ENCODE results near the gene IER2. TPM values are rescaled to one million over a fixed set of nuclear protein-coding genes. Genes with fewer than 3 reads are reported as not detected.

The IER2 gene
- total and polyA plus RNA-seq, 9 of the 15 experiments (the other 6 are each of a cell fraction or from before 2014, with no cell fraction given) = 4.5 to 205 (median 23.7) TPM

- CTCF ChIA-PET (ENCODE audit: low intra/inter-chr PET ratio) = no interaction called here
- 85% methylated on average over 5 of the region's 7 CpGs for WGBS (ENCODE audit: insufficient coverage, low coverage, missing lambda C conversion rate)
These were observed 20.9 kb downstream of the IER2 start for GRCh38 chr19:13171146-13171545.

More at GRCh38 chr19:13171146-13171545, 20.9 kb downstream of the IER2 start:
- ATAC-seq = no peak
- intact Hi-C loops (cut with micrococcal nuclease) (no loop called here), in situ Hi-C loops (cut with MboI) (no loop called here)
- no peaks in the 10 kb centered on the region for H3K79me2 ChIP-seq (ENCODE audit: control insufficient read depth, insufficient read depth, low read length)
- no peak overlapping the region for H3K27ac ChIP-seq (ENCODE audit: extremely low read depth, low read depth, low read length)
- POLR2A ChIA-PET = interaction anchor here (0.6 to 2.3 kb wide), 3 partner anchors 16 to 1312 kb away, joined by 3 to 19 read pairs (median 9); no protein-coding TSS in a partner anchor
- BruUV-seq (replicated peaks) = no TSS peak
- no peak for DNase-seq (ENCODE audit: extremely low read depth in 1 of 4, low spot score in 3 of 4)
- H4K20me1 ChIP-seq (replicated peaks; ENCODE audit: control insufficient read depth, insufficient read depth, low read length) = no peaks in the 10 kb centered on the region
- no peaks in the 10 kb centered on the region for H3K27me3 ChIP-seq (ENCODE audit: control insufficient read depth in 2 of 2, insufficient read depth in 2 of 2, low read length in 2 of 2)
- TF ChIP-seq, protein P1, sequence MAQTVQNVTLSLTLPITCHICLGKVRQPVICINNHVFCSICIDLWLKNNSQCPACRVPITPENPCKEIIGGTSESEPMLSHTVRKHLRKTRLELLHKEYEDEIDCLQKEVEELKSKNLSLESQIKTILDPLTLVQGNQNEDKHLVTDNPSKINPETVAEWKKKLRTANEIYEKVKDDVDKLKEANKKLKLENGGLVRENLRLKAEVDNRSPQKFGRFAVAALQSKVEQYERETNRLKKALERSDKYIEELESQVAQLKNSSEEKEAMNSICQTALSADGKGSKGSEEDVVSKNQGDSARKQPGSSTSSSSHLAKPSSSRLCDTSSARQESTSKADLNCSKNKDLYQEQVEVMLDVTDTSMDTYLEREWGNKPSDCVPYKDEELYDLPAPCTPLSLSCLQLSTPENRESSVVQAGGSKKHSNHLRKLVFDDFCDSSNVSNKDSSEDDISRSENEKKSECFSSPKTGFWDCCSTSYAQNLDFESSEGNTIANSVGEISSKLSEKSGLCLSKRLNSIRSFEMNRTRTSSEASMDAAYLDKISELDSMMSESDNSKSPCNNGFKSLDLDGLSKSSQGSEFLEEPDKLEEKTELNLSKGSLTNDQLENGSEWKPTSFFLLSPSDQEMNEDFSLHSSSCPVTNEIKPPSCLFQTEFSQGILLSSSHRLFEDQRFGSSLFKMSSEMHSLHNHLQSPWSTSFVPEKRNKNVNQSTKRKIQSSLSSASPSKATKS (CRISPR knock-in tag; IDR thresholded peaks at IDR 0.05) = no peak
- TF ChIP-seq NFYB (IDR thresholded peaks at IDR 0.05; ENCODE audit: extremely low read depth, insufficient read length) (no peak), CBFA2T3 (IDR thresholded peaks at IDR 0.05) (no peak), RBM39 (optimal IDR thresholded peaks at IDR 0.05; ENCODE audit: low read depth, low read length) (no peak), ZBTB7A (IDR thresholded peaks at IDR 0.05; ENCODE audit: borderline replicate concordance, control insufficient read depth, low read depth, low read length) (no peak)
- H3K36me3 ChIP-seq (ENCODE audit: control insufficient read depth, insufficient read depth, low read length) = no peaks in the 10 kb centered on the region
- no peak overlapping the region for H2AFZ ChIP-seq (ENCODE audit: low read depth, low read length)
- no peak overlapping the region for H3K4me2 ChIP-seq (ENCODE audit: insufficient read depth, low read length)
- H3K9me3 ChIP-seq (replicated peaks; ENCODE audit: control insufficient read depth, insufficient read depth, low read depth, low read length) = no peaks in the 10 kb centered on the region
- H3K9me1 ChIP-seq (ENCODE audit: control insufficient read depth, insufficient read depth, low read length) = no peaks in the 10 kb centered on the region
- H3K9ac ChIP-seq (ENCODE audit: insufficient read depth in 1 of 2, low read depth in 2 of 2, low read length in 2 of 2) = 0 out of 4 replicates have a peak overlapping the region, but pooled peaks of 1 of the 2 experiments have one; percentile 9
- H3K4me3 ChIP-seq = no peak overlapping the region
- FAIRE-seq = no peak
- H3K4me1 ChIP-seq (replicated peaks in 1 of 2; ENCODE audit: control insufficient read depth in 2 of 2, insufficient read depth in 2 of 2, low read length in 2 of 2) = peaks cover 17 to 41% of the 10 kb centered on the region in 2 experiments
